ENCODE measurements around the gene C17orf50. TPM values are rescaled to one million over a fixed set of nuclear protein-coding genes. Genes with fewer than 3 reads are reported as not detected.

The C17orf50 gene
- 0.12 to 0.53 TPM (median 0.26 TPM) in 5 replicates for total RNA-seq (2022; extraction: Qiagen RNA extraction)

GRCh38 chr17:35760587-35760986 is at the start of gene C17orf50:
C17orf50 (plus strand) TSS chr17:35760887; CDS start chr17:35760942, 55 bp downstream.

DNA sequence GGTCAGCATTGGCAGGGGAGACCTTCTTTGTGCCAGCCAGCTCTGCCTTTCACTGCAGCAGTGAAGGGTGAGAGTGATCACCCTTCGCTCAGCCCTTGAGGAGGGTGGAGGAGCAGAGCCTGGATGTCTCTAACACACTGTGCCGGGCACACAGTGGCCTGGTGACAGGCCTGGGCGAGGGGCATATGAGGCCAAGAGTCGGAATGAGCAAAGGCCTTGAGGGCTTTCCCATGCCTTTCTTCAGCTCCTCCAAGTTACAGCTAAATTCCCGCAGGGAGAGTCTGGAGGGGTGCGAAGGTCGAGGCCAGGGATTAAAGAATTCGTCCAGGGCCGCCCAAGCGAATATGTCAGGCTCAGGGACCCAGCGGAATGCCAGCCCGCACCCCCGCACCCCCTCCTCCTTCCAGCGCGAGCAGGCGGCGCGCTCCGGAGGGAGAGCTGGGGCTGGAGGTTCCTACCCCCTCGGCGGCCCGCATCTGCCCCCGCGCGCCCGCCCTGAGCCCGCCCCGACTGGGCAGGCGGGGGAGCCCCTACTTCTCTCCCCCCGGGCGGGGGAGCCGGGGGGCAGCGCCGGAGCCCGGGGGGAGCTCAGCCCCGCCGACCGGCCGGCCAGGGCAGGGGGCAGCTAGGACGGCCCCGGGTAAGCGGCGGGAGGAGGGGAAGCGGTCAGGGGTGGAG is 29.3 kb upstream of the C17orf50 start, which contains the start of gene RASL10B:
TSS of gene RASL10B (plus strand) at position 401 of the 678 bp plus-strand sequence. CDS start 3,546 bp downstream, outside the sequence.

DNA sequence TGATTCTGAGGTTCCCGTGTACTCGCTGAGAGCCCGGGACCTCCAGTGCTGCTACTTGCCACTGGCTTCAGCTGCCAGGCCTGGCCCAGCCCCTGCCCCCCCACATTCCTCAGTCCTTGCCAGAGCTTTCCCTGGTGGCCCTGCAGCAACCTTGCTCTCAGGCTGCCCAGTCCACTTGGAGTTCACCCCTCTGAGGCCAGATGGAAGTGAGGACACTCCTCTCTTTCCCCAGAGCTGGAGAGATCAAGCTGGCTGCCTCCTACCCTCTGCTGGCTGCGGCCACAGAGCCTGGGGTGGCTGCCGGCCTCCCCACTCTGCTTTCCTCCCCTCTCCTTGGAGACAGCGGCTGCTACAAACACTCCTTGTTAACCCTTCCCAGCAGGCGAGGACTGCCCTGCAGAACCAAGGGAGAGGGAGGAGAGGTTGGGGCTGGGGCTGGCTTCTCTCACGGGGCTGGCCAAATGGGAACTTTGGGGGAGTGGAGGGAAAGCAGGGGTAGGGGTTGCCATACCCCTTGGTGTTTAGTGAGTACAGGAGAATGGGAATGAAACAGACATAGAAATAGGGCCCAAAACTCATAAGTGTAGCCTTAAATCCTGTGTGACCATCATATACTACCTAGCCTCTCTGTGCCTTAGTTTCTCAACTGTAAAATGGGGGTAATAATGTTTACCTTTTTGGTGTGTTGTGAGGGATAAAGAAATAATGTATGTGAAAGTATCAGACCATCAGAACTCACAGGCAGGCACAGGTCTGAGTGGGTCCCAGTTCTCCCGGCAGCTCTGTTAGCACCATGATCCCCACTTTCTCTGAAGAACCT is 7.5 kb upstream of the C17orf50 start, which contains the start of gene GAS2L2:
TSS of gene GAS2L2 (minus strand) at position 295 of the 820 bp plus-strand sequence. CDS start 389 bp downstream, outside the sequence.

GRCh38 chr17:35795007-35795870 is 34.6 kb downstream of the C17orf50 start, which contains the start of gene MMP28:
MMP28 (minus strand) TSS chr17:35795641; CDS start chr17:35795377, 264 bp downstream.

GRCh38 chr17:35808962-35809854 is 48.5 kb downstream of the C17orf50 start, which contains the start of gene TAF15:
TAF15 (plus strand) TSS chr17:35809484; CDS start chr17:35809570, 86 bp downstream.

Other genes starting within 250 kb of the C17orf50 start
- gene SLFN12L, start 223.2 kb upstream of the C17orf50 start, total RNA-seq (2022; extraction: Qiagen RNA extraction), result 0.03 to 0.06 TPM in 2 of 5 replicates, not detected in the others
- gene SLFN14, start 200.1 kb upstream of the C17orf50 start, total RNA-seq (2022; extraction: Qiagen RNA extraction), result not detected in 5 replicates
- 8.6 to 9.9 TPM (median 9.0 TPM) in 5 replicates for gene PEX12, start 182.3 kb upstream of the C17orf50 start, total RNA-seq (2022; extraction: Qiagen RNA extraction)
- gene AP2B1, start 173.6 kb upstream of the C17orf50 start, total RNA-seq (2022; extraction: Qiagen RNA extraction), result 117 to 149 TPM (median 128 TPM) in 5 replicates
- gene RASL10B, start 29.2 kb upstream of the C17orf50 start, total RNA-seq (2022; extraction: Qiagen RNA extraction), result 0.07 to 0.30 TPM (median 0.13 TPM) in 5 replicates
- 0.07 to 0.09 TPM (median 0.08 TPM) in 5 replicates for gene GAS2L2, start 7.6 kb upstream of the C17orf50 start, total RNA-seq (2022; extraction: Qiagen RNA extraction)
- gene MMP28, start 34.8 kb downstream of the C17orf50 start, total RNA-seq (2022; extraction: Qiagen RNA extraction), result 4.9 to 8.4 TPM (median 7.1 TPM) in 5 replicates
- gene TAF15, start 48.6 kb downstream of the C17orf50 start, total RNA-seq (2022; extraction: Qiagen RNA extraction), result 190 to 214 TPM (median 208 TPM) in 5 replicates
- not detected in 5 replicates for gene HEATR9, start 108.0 kb downstream of the C17orf50 start, total RNA-seq (2022; extraction: Qiagen RNA extraction)
- 0.79 to 1.5 TPM (median 1.2 TPM) in 5 replicates for gene CCL5, start 119.5 kb downstream of the C17orf50 start, total RNA-seq (2022; extraction: Qiagen RNA extraction)
- gene RDM1, start 169.9 kb downstream of the C17orf50 start, total RNA-seq (2022; extraction: Qiagen RNA extraction), result 2.6 to 3.9 TPM (median 3.4 TPM) in 5 replicates
- gene LYZL6, start 182.8 kb downstream of the C17orf50 start, total RNA-seq (2022; extraction: Qiagen RNA extraction), result not detected in 5 replicates
- not detected in 5 replicates for gene CCL16, start 220.6 kb downstream of the C17orf50 start, total RNA-seq (2022; extraction: Qiagen RNA extraction)
- gene CCL14, start 225.8 kb downstream of the C17orf50 start, total RNA-seq (2022; extraction: Qiagen RNA extraction), result not detected in 5 replicates
- gene CCL15, start 240.7 kb downstream of the C17orf50 start, total RNA-seq (2022; extraction: Qiagen RNA extraction), result not detected in 5 replicates